Ishikawa (cell line): ENCODE measurements around the gene ZNF579.

ENCODE experiments used
- CEBPB ChIP-seq: IDR thresholded peaks from 2 replicates; pipeline ENCODE4 v1.6.1; 2012
- CREB1 ChIP-seq: IDR thresholded peaks from 2 replicates; pipeline ENCODE4 v1.6.1; 2012; ENCODE audit warnings: low read depth
- EGR1 ChIP-seq: IDR thresholded peaks from 2 replicates; pipeline ENCODE4 v1.6.1; 2012
- EP300 ChIP-seq: IDR thresholded peaks from 2 replicates; pipeline ENCODE4 v1.6.1; 2012; ENCODE audit warnings: borderline replicate concordance
- FOXM1 ChIP-seq: IDR thresholded peaks from 2 replicates; pipeline ENCODE4 v1.6.1; 2012; ENCODE audit warnings: low read depth, borderline replicate concordance
- MAX ChIP-seq: IDR thresholded peaks from 2 replicates; pipeline ENCODE4 v1.6.1; 2012
- NFIC ChIP-seq: IDR thresholded peaks from 2 replicates; pipeline ENCODE4 v1.6.1; 2012
- RAD21 ChIP-seq: IDR thresholded peaks from 2 replicates; pipeline ENCODE4 v1.6.1; 2012; ENCODE audit warnings: low read depth
- REST ChIP-seq: IDR thresholded peaks from 2 replicates; pipeline ENCODE4 v1.6.1; 2012; ENCODE audit warnings: low read depth, mild to moderate bottlenecking
- TAF1 ChIP-seq: IDR thresholded peaks from 2 replicates; pipeline ENCODE4 v1.6.1; 2012; ENCODE audit warnings: low read depth, mild to moderate bottlenecking
- TCF12 ChIP-seq: IDR thresholded peaks from 2 replicates; pipeline ENCODE4 v1.6.1; 2012; ENCODE audit warnings: low read depth
- TEAD4 ChIP-seq: IDR thresholded peaks from 2 replicates; pipeline ENCODE4 v1.6.1; 2012
- YY1 ChIP-seq: IDR thresholded peaks from 2 replicates; pipeline ENCODE4 v1.6.1; 2012; ENCODE audit warnings: low read depth
- ZBTB7A ChIP-seq: IDR thresholded peaks from 2 replicates; pipeline ENCODE4 v1.6.1; 2012; ENCODE audit warnings: low read depth
- TF ChIP-seq, protein P1 (sequence below): IDR thresholded peaks from 2 replicates; pipeline ENCODE4 v1.6.1; 2012

The ZNF579 gene

GRCh38 chr19:55621205-55621672, 40.6 kb upstream of the ZNF579 start:
- no peak for TF ChIP-seq TCF12
- TF ChIP-seq EP300: no peak
- TF ChIP-seq ZBTB7A: no peak
- TF ChIP-seq TEAD4: no peak
- TF ChIP-seq MAX: no peak
- no peak for TF ChIP-seq NFIC
- TF ChIP-seq YY1: no peak
- no peak for TF ChIP-seq RAD21
- no peak for TF ChIP-seq CEBPB
- TF ChIP-seq EGR1: no peak
- no peak for TF ChIP-seq REST
- TF ChIP-seq TAF1: no peak
- TF ChIP-seq, protein P1, sequence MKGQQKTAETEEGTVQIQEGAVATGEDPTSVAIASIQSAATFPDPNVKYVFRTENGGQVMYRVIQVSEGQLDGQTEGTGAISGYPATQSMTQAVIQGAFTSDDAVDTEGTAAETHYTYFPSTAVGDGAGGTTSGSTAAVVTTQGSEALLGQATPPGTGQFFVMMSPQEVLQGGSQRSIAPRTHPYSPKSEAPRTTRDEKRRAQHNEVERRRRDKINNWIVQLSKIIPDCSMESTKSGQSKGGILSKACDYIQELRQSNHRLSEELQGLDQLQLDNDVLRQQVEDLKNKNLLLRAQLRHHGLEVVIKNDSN: no peak
- no peak for TF ChIP-seq FOXM1
- no peak for TF ChIP-seq CREB1

DNA sequence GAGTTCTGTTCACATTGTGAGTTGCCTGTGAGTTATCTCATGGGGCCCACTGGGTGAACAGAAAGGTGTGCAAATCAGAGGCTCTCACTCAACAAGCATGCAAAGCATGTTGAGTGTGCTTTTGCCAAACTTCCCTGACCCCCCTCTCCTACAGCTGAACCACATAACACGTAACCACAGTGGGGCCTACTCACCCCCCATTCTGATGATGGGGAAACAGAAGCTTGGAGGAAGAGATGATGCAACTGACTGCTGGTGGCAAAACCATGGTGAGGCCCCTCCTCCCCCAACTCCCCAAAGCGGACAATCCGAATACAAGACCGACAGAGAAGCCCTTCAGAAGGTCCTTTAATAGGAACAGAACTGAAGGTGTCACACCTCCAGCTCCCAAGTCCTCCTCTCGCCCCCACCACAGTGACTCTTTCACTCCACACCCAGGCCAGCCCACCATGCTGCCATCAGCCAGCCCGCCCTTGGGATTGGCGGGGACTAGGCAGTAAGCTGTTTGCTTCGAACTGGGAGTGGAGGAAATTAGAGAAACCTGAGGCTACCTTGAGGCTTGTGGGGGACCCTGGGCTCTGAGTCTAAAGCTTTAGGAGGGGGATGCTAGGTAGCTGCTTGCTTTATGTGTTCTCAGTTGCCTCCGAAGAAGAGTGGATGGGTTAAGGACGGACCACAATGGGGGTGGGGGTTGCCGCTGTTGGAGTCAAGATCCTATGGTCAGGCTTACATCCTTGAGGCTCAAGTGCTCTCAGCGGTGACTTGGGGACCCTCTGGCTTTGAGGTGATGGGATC, 40.0 kb upstream of the ZNF579 start:
- TF ChIP-seq TAF1: no peak
- no peak for TF ChIP-seq EP300

DNA sequence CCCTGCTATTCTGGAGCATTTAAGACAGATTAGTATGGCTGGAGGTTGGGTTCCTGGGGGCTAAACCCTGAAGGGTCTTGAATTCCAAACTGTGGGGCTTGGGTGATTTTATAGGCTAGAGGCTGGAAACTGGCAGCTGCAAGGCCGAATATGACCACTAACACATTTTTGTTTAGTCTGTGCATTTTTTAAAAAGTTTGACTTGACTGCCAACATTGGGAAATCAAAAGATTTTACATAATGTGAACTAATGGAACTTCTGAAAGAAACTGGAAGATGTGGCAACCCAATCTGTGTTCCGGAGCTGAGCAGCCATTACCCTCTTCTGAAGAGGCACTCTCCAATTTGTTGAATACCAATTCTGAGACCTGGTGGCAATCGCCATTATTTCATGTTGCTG, 38.6 kb upstream of the ZNF579 start:
- no peak for TF ChIP-seq FOXM1
- no peak for TF ChIP-seq TCF12
- TF ChIP-seq TEAD4: no peak
- TF ChIP-seq EGR1: no peak
- no peak for TF ChIP-seq CEBPB
- no peak for TF ChIP-seq RAD21

DNA sequence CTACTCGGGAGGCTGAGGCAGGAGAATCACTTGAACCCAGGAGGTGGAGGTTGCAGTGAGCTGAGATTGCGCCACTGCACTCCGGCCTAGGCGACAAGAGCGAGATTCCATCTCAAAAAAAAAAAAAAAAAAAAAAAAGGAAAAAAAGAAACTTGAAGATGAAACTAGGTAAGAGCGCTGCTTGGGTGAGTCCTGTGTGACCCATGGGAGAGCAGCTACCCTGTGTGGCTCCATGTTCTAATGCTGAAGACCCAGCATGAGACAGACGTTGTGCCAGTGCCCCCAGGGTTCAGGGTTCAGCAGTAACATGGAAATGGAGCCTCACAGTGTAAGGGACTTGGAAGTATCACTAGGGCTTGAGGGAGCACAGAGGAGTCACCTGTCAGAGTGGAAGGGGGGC, 37.8 kb upstream of the ZNF579 start:
- TF ChIP-seq TAF1: no peak
- no peak for TF ChIP-seq CEBPB
- no peak for TF ChIP-seq REST
- TF ChIP-seq, protein P1: no peak
- no peak for TF ChIP-seq TCF12
- no peak for TF ChIP-seq NFIC
- no peak for TF ChIP-seq RAD21
- no peak for TF ChIP-seq FOXM1
- TF ChIP-seq EP300: no peak
- TF ChIP-seq ZBTB7A: no peak
- no peak for TF ChIP-seq CREB1
- TF ChIP-seq MAX: no peak
- TF ChIP-seq YY1: no peak
- TF ChIP-seq TEAD4: no peak
- no peak for TF ChIP-seq EGR1

GRCh38 chr19:55617426-55617825, 36.8 kb upstream of the ZNF579 start:
- TF ChIP-seq, protein P1: no peak
- no peak for TF ChIP-seq FOXM1
- no peak for TF ChIP-seq REST
- TF ChIP-seq EGR1: no peak
- TF ChIP-seq ZBTB7A: no peak
- no peak for TF ChIP-seq CEBPB
- TF ChIP-seq YY1: no peak
- no peak for TF ChIP-seq CREB1
- TF ChIP-seq RAD21: no peak
- no peak for TF ChIP-seq TAF1
- no peak for TF ChIP-seq TEAD4
- no peak for TF ChIP-seq NFIC
- TF ChIP-seq TCF12: no peak
- TF ChIP-seq MAX: no peak
- no peak for TF ChIP-seq EP300
